GM21619 (cell line): ENCODE results near the gene PLA2G2D.

ENCODE experiments used
- ATAC-seq: cut with Tn5 transposase; IDR thresholded peaks from one replicate; pipeline ENCODE4 v1.9.1; 2021; ENCODE audit not compliant: unreplicated experiment

The PLA2G2D gene

DNA sequence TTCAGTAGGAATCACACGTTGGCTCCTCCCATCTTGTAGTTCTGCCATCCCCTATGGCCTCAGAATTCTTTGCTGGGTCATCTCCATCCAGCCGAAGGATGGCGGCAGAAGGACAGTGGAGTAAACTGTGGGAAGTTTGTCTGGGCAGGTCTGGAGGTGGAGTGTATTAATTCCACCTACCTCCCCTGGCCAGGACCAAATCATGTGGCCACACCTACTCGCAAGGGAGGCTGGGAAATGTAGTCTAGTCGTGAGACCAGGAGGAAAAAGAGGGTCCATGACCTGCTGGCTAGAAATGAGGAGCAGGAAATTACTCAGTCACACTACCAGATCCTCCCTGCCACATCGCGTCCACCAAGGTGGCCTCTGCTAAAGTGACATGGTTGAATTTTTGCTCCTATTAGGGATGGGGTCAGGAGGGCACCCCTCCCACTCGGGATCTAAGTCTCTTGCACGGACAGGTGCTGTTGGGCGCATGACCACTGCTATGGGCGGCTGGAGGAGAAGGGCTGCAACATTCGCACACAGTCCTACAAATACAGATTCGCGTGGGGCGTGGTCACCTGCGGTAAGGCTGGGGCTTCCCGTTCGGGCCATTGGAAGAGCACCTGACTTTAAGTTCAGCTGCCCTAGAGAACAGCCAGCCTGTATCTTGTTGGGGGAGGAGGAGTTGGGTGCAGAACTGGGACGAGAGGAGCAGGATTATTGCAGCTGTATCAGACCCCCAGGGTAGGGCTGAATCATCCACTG, 29.8 kb downstream of the PLA2G2D start:
- no peak for ATAC-seq

DNA sequence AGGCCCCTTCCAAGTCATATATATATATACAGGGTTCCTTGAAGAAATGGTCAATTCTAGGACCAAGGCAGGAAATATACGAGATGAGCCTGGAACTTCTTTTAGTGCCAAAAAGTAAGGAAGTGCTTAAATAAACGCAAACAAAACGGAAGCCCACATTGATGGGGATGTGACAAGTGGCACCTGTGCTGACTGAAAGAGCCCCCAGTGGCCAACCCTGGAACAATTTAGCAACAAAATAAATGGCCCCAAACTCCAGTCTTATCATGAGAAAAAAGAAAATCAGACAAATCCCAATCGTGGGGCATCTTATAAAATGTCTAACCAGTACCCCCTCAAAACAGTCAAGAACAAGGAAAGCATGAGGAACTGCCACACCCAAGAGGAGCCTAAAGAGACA, 31.7 kb downstream of the PLA2G2D start:
- no peak for ATAC-seq

DNA sequence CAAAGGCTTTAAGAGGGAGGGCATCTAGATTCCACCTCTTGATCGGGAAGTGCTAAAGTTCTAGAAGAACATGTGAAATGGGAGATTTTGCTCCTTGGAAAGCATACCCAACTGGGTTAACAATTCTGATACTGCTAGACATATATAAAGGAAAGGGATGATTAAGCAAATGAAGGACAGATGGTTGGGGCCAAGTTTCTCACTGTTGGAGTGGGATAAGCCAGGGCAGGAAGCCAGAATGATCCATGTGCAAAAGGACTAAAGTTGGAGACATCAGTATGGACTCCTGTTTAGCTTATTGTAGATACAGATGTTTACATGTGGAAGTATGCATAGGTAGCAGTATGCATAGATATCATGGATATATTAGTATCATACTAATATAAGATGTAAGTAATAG, 32.5 kb downstream of the PLA2G2D start:
- no peak for ATAC-seq

DNA sequence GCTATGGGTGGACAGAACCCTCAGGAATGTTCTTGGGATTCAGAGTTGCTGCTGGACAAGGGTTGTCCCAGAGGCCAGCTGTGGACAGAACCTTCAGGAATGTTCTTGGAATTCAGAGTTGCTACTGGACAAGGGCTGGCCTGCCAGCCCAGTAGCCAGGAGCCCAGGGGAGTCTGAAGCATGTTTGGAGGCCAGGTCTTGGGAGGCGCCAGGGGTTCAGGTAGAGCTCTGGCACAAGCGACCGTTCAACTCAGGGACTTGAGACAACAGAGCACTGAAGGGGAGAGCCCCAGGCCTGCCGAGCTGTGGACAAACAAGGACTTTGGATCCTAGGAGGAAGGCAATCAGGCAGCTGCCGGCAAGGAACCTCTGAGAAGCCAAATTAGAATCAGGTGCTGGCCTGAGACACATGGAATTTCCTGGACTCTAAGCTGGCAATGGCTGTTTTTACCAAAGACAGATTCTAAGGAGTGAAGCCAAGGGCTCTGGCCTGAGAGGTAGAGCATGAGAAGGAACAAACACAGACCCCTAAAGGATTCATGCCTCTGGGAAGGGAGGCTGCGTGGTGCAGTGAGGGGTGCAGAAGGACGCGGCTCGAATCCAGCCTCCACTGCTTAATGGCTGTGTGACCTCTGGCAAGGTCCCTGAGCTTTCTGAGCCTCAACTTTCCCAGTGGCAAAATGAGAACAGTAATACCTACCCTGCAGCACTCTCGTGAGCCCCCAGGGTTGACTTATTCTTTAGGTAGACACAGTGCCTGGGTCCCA, 36.0 kb downstream of the PLA2G2D start:
- no peak for ATAC-seq

DNA sequence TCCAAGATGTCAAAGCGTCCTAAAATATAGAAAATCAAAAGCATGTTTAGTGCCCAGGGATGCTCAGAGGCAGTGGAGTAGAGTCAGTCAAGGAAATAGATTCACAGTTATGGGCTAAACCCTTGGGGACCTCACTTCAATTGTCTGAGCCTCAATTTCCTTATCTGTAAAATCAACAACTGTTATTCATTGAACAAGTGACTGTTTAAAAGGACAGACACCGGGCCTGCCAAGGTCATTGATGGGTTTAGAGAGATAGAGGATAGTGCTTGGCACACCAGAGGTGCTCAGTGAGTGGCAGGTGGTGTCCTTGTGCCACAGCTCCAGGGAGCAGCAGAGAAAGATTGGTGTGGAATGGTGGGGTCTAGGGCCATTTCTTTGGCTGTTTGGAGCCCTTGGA, 36.6 kb downstream of the PLA2G2D start:
- ATAC-seq, result no peak

DNA sequence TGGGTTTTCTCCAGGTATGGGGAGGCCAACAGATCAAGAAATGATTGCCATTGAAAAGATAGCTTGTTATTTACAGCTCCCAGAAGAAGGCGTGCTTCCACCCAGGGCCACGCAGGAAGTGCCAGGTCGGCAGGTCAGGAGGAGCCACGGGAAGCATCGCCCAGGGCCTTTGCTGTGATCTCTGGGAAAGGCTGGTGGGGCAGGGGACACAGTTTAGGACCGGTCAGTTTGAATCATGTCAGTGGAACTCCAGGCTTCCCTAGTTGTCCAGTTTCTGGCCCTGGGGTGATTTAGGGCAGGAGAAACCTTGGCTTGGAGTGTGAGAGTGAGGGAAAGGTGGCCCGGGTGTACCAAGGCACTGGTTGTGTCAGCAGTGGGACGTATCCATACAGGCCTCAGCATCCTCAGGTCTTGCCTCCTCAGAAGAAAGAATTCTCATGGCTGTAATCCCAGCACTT, 38.0 kb downstream of the PLA2G2D start:
- no peak for ATAC-seq

DNA sequence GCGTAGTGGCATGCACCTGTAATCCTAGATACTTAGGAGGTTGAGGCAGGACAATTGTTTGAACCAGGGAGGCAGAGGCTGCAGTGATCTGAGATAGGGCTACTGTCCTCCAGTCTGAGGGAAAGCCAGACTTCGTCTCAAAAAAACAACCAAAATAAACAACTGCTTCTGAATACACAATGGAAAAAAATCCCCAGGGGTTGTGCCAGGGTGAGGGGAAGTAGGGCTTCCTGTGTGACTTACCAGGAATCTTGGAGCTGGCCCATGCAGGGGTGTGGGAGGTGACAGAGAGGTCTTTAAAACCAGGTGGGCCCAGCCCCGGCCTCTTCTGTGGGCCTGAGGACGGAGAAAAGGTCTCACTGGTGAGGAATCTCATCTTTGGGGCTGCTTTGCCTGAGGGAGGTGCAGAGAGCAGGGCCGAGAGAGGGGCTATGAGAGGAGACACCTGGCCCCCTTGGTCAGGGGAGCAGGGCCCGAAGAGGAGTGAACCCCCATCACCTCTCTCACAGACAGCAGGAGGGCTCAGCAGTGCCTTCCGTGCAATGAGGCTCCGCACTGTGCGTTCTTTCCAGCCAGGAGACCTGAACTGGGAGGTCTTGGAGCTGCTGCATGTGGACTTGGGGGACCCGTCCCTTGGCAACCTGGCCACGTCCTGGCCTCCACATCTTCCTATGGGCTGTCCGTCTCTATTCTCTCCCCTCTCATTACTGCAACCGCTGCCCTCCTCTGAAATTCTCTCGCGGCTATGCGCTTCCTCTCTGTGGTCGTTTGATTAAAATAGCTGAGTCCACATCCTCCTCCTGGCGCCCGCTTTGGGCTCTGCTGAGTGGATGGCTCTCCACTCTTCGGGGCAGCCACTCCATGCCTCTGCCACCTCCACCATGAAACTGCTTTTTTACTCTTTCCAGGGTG, 38.6 kb downstream of the PLA2G2D start:
- no peak for ATAC-seq

DNA sequence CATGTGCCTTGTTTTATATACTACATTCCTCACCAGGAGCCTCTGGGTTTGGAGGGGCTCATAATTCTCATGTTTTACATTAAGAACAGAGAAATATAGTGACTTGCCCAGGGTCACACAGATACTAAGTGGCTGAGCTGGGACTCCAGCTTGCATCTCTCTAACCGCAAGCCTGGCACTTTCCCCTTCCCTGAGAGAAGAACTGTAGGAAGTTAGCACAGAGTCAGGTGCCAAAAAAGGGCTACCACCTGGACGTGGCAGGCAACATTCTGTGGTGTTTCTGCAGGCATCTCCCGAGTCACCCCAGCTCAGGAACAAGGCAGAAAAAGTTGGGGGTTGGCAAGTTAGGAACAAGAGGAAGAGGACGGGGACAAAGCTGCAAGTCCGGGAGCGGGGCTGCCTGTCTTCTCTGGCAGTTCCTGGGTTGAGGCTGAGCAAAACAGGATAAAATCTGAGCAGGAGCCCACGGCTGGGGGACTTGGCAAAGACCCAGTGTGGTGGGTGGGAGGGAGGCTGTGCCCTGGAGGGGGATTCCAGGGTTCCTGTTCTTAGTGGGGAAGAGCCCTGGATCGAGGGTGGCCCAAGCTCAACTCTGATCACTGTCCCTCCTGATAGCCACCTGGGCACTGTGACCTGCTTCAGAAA, 39.6 kb downstream of the PLA2G2D start:
- no peak for ATAC-seq

DNA sequence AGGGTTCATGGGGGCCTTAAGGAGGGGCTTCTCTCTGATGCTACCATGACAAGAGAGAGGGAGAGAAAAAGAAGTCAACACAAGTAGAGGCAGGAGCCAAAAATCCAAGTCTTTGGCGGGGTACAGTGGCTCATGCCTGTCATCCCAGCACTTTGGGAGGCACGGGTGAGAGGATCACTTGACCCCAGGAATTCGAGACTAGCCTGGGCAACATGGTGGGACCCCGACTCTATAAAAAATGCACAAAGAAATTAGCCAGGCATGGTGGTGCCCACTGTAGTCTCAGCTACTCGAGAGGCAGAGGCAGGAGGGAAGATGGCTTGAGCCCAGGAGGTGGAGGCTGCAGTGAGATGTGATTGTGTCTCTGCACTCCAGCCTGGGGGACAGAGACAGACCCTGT, 40.6 kb downstream of the PLA2G2D start:
- no peak for ATAC-seq

DNA sequence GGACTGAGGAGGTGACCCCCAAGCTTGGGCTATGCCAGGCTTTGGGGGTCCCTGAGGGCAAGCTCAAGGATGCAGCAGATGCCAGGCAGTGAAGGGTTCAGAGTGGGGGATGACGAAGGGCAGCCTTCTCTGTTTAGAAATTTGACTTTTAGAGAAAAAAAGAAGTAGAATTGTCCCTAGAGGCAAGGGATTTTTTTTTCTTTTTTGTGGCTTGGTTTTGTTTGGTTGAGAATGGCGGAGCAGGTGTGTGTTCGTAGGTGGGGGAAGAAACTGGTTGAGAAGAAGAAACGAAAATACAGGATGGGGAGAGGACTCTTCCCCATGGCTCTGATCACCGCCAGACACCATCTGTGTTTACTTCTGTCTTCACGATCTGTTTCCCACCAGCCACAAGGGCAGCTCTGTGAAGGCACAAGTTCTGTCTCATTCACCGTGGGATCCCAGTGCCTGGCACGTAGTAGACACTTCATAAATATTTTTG, 41.1 kb downstream of the PLA2G2D start:
- peak; percentile 50 for ATAC-seq

DNA sequence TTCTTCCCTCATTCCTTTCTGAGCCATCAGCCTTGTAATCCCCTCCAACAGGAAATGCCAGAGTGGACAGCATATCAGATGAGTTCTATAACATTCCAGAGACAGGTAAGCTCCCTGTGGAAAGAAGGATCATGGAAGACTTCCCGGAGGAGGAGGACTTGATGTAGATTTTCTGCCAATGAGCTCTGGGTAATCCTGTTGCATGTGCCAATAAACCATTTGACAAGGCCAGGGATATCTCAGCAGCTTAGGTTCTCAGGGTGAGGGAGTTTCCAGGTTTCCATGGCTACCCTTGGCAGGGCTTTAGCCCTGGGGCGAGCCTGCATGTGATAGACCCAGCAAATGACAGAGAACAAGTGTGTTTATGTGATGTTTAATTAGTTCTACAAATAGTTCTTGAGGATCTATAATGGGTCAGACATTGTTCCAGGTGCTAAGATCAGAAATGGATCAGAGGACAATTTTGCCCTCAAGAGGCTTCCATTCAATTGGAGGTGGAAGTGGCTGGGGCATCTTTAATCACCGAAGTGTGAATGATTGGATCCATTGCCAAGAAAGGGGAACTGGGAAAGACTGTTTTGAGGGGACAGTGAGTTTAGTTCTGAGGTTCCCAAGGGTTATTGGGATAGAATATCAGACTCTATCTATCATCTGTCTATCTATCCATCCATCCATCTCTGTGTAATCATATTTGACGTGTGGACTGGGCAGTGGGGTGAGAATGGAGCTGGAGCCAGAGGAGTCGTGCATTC, 42.5 kb downstream of the PLA2G2D start:
- ATAC-seq, result no peak

DNA sequence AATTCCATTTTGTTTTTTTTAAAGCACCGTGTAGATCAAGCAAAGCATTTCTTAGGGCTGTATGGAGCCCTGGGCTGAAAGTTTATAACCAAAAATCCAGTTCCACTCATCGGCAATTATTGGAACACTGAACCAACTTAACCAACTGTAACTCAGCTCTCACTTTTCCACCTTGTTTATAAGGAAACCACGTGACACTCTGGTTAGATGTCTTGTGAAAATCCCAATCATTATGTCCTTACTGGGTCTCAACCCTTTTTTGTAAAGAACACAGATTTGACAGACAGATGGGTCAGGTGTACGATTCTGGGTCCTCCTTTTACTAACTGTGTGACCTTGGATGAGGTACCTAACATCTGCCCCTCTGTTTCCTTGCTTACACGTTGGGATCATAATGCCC, 43.1 kb downstream of the PLA2G2D start:
- no peak for ATAC-seq

DNA sequence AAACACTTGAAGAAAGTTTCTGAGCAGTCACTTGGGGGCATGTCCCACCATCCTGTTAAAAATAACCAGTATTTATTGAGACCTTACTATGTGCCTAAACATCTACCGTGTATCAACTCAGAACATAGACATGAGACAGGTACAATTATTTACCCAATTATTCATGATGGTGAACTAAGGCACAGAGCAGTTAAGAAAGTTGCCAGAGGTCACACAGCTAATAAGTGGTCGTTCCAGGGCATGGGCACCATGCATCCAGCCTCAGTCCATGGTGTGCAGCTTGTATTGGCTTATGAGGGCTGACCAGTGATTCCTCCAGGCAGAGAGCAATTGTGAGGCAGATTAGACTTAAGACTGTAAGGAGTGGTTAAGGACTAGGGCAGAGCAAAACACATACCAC, 44.0 kb downstream of the PLA2G2D start:
- no peak for ATAC-seq

DNA sequence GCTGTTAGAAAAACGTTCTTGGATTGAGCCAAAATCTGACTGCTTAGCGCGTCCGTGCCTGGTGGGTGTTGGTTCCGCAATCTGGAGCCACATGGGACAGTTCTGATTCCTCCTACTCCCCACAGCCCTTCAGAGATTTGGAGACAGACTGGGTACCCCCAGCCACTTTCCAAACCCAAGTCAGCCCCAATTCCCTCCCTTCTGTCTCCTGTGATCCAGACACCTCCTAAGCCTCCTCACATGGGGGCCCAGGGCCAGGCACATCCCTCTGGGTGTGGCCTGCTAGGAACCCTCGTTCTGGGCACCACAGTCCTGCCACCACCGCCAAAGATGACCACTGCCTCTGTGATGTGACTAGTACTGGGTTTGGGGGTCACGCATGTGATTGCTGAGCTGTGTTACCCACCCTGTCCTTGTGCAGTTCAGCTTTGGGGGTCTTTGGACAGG, 44.6 kb downstream of the PLA2G2D start:
- ATAC-seq, result no peak

DNA sequence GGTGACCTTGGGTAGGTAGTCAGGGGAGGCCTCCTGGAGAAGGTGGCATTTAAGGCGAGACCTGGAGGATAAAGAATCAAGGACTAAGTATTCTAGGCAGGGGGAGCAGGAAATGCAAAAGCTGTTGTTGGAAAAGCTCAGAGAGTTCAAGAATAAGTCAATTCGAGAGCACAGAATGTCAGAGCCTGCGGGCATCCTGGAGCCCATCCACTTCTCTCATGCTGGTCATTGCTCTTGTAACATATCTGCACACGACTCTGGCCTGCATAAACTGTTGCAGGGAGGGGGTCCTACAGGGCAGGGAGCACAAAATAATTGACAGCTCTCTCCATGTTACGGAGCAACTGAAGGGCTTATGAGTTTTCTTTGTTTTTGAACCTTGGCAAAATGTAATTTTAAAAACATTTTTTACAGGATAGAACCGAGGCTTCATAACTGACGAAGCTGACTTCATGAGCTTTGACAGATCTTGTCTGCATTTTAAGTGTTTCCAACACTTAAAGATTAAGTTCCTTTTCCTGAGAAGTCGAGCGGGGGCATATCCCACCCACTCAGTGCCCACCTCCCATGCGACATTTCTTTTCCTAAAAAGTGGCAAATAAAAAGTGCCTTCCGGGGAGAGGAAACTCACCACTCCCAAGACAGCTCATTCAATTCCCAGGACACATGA, 45.1 kb downstream of the PLA2G2D start:
- ATAC-seq, result no peak

DNA sequence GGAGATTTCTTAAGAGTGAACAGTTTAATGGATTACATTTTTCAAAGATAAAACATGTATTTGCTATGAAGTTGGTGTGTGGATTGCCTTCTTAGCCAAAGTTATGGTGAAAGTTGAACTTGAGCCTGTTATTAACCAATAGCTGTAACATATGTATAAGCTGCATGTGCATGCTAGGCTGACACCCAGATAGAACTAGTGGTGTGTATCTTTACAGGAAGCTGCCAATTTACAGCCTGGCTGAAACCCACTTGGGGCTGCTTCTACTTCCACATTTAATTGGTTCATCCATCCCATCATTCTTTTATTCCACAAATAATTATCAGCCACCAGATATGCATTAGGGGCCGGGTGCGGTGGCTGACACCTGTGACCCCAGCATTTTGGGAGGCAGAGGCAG, 46.1 kb downstream of the PLA2G2D start:
- no peak for ATAC-seq

DNA sequence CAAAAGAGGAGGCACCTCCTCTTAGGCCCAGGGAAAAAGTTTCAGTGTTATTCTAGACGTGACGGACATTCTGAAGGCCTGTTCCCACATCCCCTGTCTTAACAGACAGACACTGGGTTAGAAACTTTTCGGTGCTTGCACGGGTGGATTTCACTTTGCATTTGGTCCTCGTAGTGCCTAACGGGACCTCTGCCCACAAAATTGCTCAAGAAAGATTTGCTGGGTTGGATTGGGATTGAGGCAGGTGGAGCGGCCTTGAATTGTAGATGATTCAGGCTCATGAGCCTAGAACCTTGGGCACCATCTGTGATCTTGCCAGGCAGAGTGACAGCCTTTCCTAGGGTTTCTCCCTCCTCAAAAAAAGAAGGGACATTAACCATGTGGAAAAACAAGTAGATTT, 46.6 kb downstream of the PLA2G2D start:
- ATAC-seq, result no peak

DNA sequence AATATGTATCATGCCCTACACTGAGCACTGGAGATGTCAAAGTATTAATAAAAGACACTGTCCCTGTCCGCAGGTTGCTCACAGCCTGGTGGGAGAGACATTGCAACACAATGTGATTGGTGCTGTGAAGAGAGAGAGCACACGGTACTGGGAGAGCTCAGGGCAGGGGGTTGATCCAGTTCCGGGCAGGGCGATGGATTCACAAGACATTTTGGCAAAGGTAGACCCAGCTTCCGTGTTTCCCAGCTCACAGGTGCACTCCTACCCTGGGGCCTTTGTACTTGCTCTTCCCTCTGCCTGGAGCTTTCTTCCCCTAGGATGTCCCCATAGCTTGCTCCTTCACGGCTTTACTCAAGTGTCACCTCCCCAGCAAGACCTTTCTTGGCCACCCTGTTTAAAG, 47.9 kb downstream of the PLA2G2D start:
- no peak for ATAC-seq

DNA sequence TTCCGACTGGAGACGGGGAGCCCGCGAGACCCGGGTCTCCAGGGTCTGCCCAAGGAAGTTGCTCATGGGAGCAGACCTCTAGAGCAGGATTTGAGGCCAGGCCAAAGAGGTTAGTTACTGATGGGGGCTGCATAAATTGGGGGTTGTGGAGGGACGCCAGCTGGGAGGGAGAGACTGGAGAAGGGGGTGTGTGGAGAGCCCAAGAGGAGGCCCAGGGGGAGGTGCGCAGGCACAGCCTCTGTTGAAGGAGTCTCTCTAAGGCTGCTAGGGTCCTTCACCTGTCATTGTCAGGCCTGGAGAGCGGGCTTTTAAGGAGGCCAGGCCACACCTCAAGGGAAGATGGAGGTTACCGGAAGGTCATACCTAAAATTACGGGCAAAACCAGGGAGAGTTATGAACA, 49.0 kb downstream of the PLA2G2D start:
- no peak for ATAC-seq

DNA sequence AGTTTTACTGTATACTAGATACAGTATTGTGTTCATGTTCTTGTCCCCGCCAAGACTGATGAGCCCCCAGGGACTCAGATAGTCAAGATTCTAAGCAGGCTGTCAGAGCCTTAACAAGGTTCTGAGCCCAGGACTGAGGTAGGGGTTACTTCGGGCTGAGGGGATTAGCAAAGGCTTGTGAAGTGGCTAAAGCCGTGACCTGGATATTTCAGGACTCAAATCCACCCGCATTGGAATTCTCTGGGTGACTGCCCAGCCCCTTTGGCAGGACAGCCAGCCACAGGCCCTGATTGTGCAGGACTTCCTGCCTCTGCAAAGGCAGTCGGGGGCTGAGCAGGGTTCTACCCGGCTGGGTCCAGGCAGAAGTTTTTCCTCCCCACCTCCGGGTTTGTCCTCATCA, 49.5 kb downstream of the PLA2G2D start, which contains the start of gene PLA2G5:
Gene PLA2G5 (plus strand): TSS at position 321 of the 400 bp plus-strand sequence. CDS start 14,637 bp downstream, outside the sequence.
- no peak for ATAC-seq
